Measurements from ENCODE around the gene CCM2. TPM values are rescaled to one million over a fixed set of nuclear protein-coding genes. Genes with fewer than 3 reads are reported as not detected.

Gene CCM2
- total RNA-seq, 1 donor from 2014 or later = 89.0 TPM

DNA sequence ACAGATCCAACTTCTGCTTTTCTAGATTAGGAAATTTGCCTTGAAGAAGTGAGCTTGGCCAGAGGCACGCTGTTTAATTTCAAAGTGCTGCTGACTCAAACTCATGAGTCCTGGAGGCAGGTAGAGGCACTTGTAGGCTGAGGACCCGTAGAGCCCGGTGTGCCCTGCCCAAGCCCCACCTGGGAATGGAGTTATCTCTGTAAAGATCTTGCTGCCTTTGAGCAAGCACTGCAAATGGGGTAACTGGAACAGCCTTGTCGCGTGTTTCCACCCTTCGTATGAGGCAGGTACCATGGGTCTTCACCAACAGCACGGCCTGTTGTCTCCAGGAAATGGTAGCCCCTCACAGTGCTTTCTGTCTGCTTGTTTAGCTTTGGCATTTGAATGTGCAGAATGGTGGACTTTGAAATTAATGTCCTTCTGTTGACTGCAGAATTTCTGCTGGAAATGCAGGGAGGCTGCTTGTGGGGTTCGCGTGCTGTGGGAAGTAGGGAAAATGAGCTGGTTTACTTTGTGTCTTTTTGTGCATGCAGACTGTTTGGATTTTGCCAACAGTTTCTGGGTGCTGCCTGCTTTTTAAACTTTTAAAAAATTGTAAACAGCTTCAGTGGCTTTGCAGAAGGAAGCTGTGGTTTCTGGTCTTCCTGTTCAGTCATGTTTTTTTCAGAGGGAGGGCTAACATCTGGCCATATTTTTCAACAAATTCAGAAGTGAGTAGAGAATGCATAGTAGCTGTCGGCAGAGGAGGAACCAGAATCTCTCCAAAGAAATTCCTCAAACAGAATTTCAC, 27.2 kb downstream of the CCM2 start:
- Mint-ChIP-seq H3K36me3 (ENCODE audit: low read depth) (peaks cover 27% of the 10 kb centered on the region), H3K27me3 (no peaks in the 10 kb centered on the region), H3K9me3 (peaks cover 5% of the 10 kb centered on the region), H3K27ac (peak overlapping the region; percentile 84), H3K4me1 (peaks cover 77% of the 10 kb centered on the region), H3K4me3 (peak overlapping the region; percentile 83)
- DNase-seq = peak; percentile 41
- intact Hi-C loops (cut with micrococcal nuclease) = loop anchor here (1.0 to 2.0 kb wide), 7 partner anchors 9 to 142 kb away; partner anchors contain the start of genes CCM2, MYO1G, PURB and TBRG4
- peak; percentile 75 for ATAC-seq (ENCODE audit: low read depth)
- ChIA-PET POLR2A (interaction anchor here (0.6 to 6.1 kb wide), 15 partner anchors 10 to 421 kb away, joined by 3 to 129 read pairs (median 12); partner anchors contain the start of genes CCM2, MYO1G, OGDH and PURB), CTCF (interaction anchor here (1.2 to 3.4 kb wide), 5 partner anchors 27 to 109 kb away, joined by 3 to 22 read pairs (median 9); partner anchors contain the start of gene CCM2)
- TF ChIP-seq, protein P1, sequence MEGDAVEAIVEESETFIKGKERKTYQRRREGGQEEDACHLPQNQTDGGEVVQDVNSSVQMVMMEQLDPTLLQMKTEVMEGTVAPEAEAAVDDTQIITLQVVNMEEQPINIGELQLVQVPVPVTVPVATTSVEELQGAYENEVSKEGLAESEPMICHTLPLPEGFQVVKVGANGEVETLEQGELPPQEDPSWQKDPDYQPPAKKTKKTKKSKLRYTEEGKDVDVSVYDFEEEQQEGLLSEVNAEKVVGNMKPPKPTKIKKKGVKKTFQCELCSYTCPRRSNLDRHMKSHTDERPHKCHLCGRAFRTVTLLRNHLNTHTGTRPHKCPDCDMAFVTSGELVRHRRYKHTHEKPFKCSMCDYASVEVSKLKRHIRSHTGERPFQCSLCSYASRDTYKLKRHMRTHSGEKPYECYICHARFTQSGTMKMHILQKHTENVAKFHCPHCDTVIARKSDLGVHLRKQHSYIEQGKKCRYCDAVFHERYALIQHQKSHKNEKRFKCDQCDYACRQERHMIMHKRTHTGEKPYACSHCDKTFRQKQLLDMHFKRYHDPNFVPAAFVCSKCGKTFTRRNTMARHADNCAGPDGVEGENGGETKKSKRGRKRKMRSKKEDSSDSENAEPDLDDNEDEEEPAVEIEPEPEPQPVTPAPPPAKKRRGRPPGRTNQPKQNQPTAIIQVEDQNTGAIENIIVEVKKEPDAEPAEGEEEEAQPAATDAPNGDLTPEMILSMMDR (IDR thresholded peaks at IDR 0.05) = no peak

DNA sequence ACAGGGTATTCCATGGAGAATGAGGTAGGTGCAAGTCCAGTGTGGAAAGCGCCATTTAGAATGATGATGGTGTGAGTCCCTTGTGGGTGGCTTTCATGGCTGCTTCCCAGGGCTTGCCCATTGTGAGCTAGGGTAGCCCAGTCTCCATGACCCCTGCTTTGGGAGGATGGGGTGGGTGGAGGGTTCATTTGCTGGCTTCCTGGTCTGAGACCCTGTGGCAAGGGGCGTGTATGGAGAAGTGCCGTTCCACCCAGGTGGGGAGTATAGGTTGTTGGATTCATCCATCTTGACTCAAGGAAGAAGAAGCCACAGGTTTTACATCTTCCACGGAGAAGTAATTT, 27.7 kb downstream of the CCM2 start:
- Mint-ChIP-seq H3K27ac (peak overlapping the region; percentile 84), H3K4me3 (peak overlapping the region; percentile 83), H3K27me3 (no peaks in the 10 kb centered on the region), H3K36me3 (ENCODE audit: low read depth) (peaks cover 30% of the 10 kb centered on the region), H3K9me3 (peaks cover 5% of the 10 kb centered on the region), H3K4me1 (peaks cover 79% of the 10 kb centered on the region)
- ChIA-PET POLR2A (interaction anchor here (0.6 to 6.1 kb wide), 16 partner anchors 11 to 422 kb away, joined by 3 to 129 read pairs (median 10); partner anchors contain the start of genes CCM2, MYO1G, OGDH and PURB), CTCF (interaction anchor here (1.2 to 3.4 kb wide), 5 partner anchors 27 to 108 kb away, joined by 3 to 22 read pairs (median 9); partner anchors contain the start of gene CCM2)
- intact Hi-C loops (cut with micrococcal nuclease) = loop anchor here (1.0 to 2.0 kb wide), 8 partner anchors 9 to 142 kb away; partner anchors contain the start of genes CCM2, MYO1G, PURB and TBRG4
- ATAC-seq (ENCODE audit: low read depth) (peak; percentile 13), DNase-seq (no peak)
- TF ChIP-seq, protein P1 (IDR thresholded peaks at IDR 0.05) = no peak

DNA sequence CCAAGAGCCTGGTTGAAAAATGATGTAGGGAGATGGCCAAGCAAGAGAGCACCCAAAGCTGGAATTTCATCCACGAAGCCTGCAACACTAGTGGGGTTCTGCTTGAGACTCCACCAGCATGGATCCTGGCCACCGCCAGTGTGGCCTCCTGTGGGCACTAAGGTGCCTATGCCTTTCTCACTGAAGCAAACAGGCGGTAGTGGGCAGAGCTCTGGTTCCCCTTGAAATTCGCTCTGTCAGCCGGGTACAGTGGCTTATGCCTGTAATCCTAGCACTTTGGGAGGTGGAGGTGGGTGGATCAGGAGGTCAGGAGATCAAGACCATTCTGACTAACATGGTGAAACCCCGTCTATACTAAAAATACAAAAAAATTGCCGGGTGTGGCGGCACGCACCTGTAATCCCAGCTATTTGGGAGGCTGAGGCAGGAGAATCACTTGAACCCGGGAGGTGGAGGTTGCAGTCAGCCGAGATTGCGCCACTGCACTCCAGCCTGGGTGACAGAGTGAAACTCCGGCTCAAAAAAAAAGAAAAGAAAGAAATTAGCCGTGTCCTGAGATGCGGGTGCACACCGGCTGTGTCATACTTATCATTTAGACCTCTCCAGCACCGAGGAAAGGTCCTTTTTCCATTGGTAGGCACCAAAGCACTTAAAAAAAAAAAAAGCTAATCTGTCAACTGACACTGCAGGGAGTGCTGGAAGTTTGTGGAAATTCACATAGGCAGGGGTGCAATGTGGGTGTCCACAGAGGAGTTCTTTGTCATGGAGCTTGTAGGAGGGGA, 28.3 kb downstream of the CCM2 start:
- ATAC-seq (ENCODE audit: low read depth) (peak; percentile 16), DNase-seq (no peak)
- H3K9me3 Mint-ChIP-seq = peaks cover 5% of the 10 kb centered on the region
- CTCF ChIA-PET = interaction anchor here (1.3 to 3.4 kb wide), 5 partner anchors 22 to 107 kb away, joined by 3 to 22 read pairs (median 9); partner anchors contain the start of gene CCM2
- intact Hi-C loops (cut with micrococcal nuclease) = loop anchor here (2.0 kb wide), 1 partner anchor 14 kb away; no protein-coding TSS in a partner anchor
- H3K27me3 Mint-ChIP-seq = no peaks in the 10 kb centered on the region
- peaks cover 36% of the 10 kb centered on the region for H3K36me3 Mint-ChIP-seq (ENCODE audit: low read depth)
- H3K27ac Mint-ChIP-seq = peak overlapping the region; percentile 84
- H3K4me1 Mint-ChIP-seq = peaks cover 81% of the 10 kb centered on the region
- peak overlapping the region; percentile 83 for H3K4me3 Mint-ChIP-seq
- TF ChIP-seq, protein P1 (IDR thresholded peaks at IDR 0.05) = no peak
- POLR2A ChIA-PET = interaction anchor here (0.6 to 6.1 kb wide), 17 partner anchors 11 to 740 kb away, joined by 3 to 129 read pairs (median 6); partner anchors contain the start of genes CCM2, MYO1G, PURB and TBRG4

DNA sequence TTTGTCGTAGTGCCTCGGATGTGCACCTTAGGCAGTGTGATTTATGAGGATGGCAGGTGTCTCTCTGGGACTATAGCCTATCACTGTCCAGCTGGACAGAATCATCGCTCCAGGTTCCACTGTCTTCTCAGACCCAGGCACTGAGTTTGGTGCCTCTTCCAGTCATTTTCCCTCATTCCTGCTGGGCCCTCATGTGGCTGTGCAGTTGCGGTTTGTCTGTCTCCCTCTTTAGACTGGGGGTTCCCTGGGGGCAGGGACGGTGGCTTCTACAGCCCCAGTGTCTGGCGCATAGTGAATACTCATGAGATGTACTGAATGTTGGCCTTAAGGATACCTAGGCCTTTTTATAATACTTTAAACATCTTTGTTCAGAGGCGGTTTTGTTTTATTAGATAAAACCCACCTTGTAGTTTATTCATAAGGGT, 28.9 kb downstream of the CCM2 start:
- H3K9me3 Mint-ChIP-seq = peaks cover 5% of the 10 kb centered on the region
- no peak for ATAC-seq (ENCODE audit: low read depth)
- ChIA-PET CTCF (interaction anchor here (1.5 to 3.4 kb wide), 4 partner anchors 21 to 107 kb away, joined by 3 to 22 read pairs (median 12); partner anchors contain the start of gene CCM2), POLR2A (interaction anchor here (0.6 to 6.1 kb wide), 11 partner anchors 9 to 739 kb away, joined by 3 to 129 read pairs (median 9); partner anchors contain the start of genes CCM2, MYO1G and TBRG4)
- H3K4me1 Mint-ChIP-seq = peaks cover 84% of the 10 kb centered on the region
- H3K27me3 Mint-ChIP-seq = no peaks in the 10 kb centered on the region
- no peak for DNase-seq
- TF ChIP-seq, protein P1 (IDR thresholded peaks at IDR 0.05) = no peak
- H3K27ac Mint-ChIP-seq = peak overlapping the region; percentile 84
- peak overlapping the region; percentile 83 for H3K4me3 Mint-ChIP-seq
- peaks cover 42% of the 10 kb centered on the region for H3K36me3 Mint-ChIP-seq (ENCODE audit: low read depth)
- intact Hi-C loops (cut with micrococcal nuclease) = loop anchor here (2.0 kb wide), 1 partner anchor 14 kb away; no protein-coding TSS in a partner anchor

Measured in activated B cell treated with CpG ODN at 0.5 μM for 24 hours (primary cell).